Measurements from ENCODE around the gene STAB2.

Gene STAB2

DNA sequence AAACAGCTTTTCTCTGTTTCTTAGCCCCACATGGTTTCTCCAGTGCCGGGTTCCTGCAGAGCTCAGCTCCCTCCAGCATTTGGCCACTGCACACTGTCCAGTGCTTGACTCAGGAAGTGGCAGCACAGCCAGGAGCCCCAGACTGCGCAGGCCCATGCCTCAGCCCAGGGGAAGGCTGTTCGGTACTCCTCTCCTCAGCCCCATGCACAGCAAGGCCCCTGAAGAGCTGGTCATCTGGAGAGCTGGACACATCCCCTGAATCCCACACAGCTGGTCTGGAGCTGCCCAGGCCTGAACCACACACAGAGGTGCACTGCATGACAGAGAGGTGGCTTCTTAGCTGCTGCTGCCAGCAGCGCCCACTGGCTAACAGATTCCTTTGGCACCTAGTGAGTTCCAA lies 48.3 kb downstream of the STAB2 start:
- H3K9me3 ChIP-seq (ENCODE audit: low read length) = no peaks in the 10 kb centered on the region
- no peaks in the 10 kb centered on the region for H4K20me1 ChIP-seq (ENCODE audit: insufficient read depth, low read length)
- H2AFZ ChIP-seq (ENCODE audit: low read length) = no peak overlapping the region
- no peak overlapping the region for H3K4me3 ChIP-seq (ENCODE audit: low read depth, low read length, poor library complexity, severe bottlenecking)
- no peaks in the 10 kb centered on the region for H3F3A ChIP-seq (ENCODE audit: insufficient read depth, low read length)
- H3K27me3 ChIP-seq (ENCODE audit: insufficient read depth, low read length) = no peaks in the 10 kb centered on the region
- no peak for TF ChIP-seq EZH2 (IDR thresholded peaks at IDR 0.05; ENCODE audit: borderline replicate concordance, low read length)
- TF ChIP-seq, protein P1, sequence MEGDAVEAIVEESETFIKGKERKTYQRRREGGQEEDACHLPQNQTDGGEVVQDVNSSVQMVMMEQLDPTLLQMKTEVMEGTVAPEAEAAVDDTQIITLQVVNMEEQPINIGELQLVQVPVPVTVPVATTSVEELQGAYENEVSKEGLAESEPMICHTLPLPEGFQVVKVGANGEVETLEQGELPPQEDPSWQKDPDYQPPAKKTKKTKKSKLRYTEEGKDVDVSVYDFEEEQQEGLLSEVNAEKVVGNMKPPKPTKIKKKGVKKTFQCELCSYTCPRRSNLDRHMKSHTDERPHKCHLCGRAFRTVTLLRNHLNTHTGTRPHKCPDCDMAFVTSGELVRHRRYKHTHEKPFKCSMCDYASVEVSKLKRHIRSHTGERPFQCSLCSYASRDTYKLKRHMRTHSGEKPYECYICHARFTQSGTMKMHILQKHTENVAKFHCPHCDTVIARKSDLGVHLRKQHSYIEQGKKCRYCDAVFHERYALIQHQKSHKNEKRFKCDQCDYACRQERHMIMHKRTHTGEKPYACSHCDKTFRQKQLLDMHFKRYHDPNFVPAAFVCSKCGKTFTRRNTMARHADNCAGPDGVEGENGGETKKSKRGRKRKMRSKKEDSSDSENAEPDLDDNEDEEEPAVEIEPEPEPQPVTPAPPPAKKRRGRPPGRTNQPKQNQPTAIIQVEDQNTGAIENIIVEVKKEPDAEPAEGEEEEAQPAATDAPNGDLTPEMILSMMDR (IDR thresholded peaks at IDR 0.05; ENCODE audit: low read length) = no peak
- no peaks in the 10 kb centered on the region for H3K9me2 ChIP-seq (ENCODE audit: low read depth, low read length)
- H3K9ac ChIP-seq (ENCODE audit: low read length) = no peak overlapping the region
- H3K27ac ChIP-seq (ENCODE audit: low read depth, low read length, poor library complexity, severe bottlenecking) = no peak overlapping the region
- no peak overlapping the region for H3K4me2 ChIP-seq (ENCODE audit: low read length)
- no peaks in the 10 kb centered on the region for H3K79me2 ChIP-seq (ENCODE audit: insufficient read depth, low read length)
- no peaks in the 10 kb centered on the region for H3K36me3 ChIP-seq (ENCODE audit: insufficient read depth, low read length)
- no peaks in the 10 kb centered on the region for H3K4me1 ChIP-seq (ENCODE audit: insufficient read depth, low read length, severe bottlenecking)

DNA sequence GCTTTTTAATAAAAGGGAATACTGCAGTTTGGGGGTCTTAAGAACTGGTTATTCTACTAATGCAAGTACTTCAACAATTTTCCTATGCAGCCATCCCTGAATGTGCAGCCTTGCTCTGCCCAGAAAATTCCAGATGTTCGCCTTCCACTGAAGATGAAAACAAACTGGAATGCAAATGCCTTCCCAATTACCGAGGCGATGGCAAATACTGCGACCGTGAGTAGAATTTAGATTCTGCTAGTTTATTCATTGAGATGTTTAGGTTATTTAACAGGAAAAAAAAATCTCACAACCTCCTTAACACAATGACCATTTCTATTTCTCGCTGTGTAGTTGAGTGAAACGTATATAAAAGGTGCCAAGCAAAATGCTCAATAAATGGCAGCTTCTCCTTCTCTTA lies 49.9 kb downstream of the STAB2 start:
- Histone ChIP-seq H3K27ac (ENCODE audit: low read depth, low read length, poor library complexity, severe bottlenecking) (no peak overlapping the region), H3K4me1 (ENCODE audit: insufficient read depth, low read length, severe bottlenecking) (no peaks in the 10 kb centered on the region), H3K9me2 (ENCODE audit: low read depth, low read length) (no peaks in the 10 kb centered on the region), H3K4me2 (ENCODE audit: low read length) (no peak overlapping the region), H3K4me3 (ENCODE audit: low read depth, low read length, poor library complexity, severe bottlenecking) (no peak overlapping the region), H4K20me1 (ENCODE audit: insufficient read depth, low read length) (no peaks in the 10 kb centered on the region), H3K9ac (ENCODE audit: low read length) (no peak overlapping the region), H3K79me2 (ENCODE audit: insufficient read depth, low read length) (no peaks in the 10 kb centered on the region), H3K9me3 (ENCODE audit: low read length) (no peaks in the 10 kb centered on the region), H3K36me3 (ENCODE audit: insufficient read depth, low read length) (no peaks in the 10 kb centered on the region), H2AFZ (ENCODE audit: low read length) (no peak overlapping the region), H3F3A (ENCODE audit: insufficient read depth, low read length) (no peaks in the 10 kb centered on the region), H3K27me3 (ENCODE audit: insufficient read depth, low read length) (no peaks in the 10 kb centered on the region)
- TF ChIP-seq, protein P1 (IDR thresholded peaks at IDR 0.05; ENCODE audit: low read length) = no peak
- no peak for TF ChIP-seq EZH2 (IDR thresholded peaks at IDR 0.05; ENCODE audit: borderline replicate concordance, low read length)

DNA sequence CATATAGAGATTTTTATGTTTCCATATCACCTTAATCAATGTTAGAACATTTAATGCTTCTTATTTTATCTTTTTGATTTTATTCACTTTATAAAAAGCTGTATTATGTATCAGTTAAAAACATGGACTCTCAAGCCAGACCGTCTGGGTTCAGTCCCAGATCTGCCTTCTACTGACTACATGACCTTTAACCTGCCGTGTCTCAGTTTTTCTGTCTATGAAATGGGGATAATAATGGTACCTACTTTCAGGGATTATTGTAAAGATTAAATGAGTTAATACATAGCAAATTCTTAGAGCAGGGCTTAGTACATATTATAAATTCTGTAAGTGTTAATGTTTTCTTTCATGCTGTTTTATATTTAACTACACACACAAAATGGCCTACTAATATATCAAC lies 50.4 kb downstream of the STAB2 start:
- no peaks in the 10 kb centered on the region for H4K20me1 ChIP-seq (ENCODE audit: insufficient read depth, low read length)
- no peak overlapping the region for H2AFZ ChIP-seq (ENCODE audit: low read length)
- TF ChIP-seq EZH2 (IDR thresholded peaks at IDR 0.05; ENCODE audit: borderline replicate concordance, low read length) = no peak
- TF ChIP-seq, protein P1 (IDR thresholded peaks at IDR 0.05; ENCODE audit: low read length) = no peak
- no peaks in the 10 kb centered on the region for H3K9me2 ChIP-seq (ENCODE audit: low read depth, low read length)
- no peaks in the 10 kb centered on the region for H3F3A ChIP-seq (ENCODE audit: insufficient read depth, low read length)
- H3K36me3 ChIP-seq (ENCODE audit: insufficient read depth, low read length) = no peaks in the 10 kb centered on the region
- no peaks in the 10 kb centered on the region for H3K4me1 ChIP-seq (ENCODE audit: insufficient read depth, low read length, severe bottlenecking)
- H3K27ac ChIP-seq (ENCODE audit: low read depth, low read length, poor library complexity, severe bottlenecking) = no peak overlapping the region
- H3K79me2 ChIP-seq (ENCODE audit: insufficient read depth, low read length) = no peaks in the 10 kb centered on the region
- H3K9me3 ChIP-seq (ENCODE audit: low read length) = no peaks in the 10 kb centered on the region
- H3K4me3 ChIP-seq (ENCODE audit: low read depth, low read length, poor library complexity, severe bottlenecking) = no peak overlapping the region
- no peak overlapping the region for H3K9ac ChIP-seq (ENCODE audit: low read length)
- no peak overlapping the region for H3K4me2 ChIP-seq (ENCODE audit: low read length)
- H3K27me3 ChIP-seq (ENCODE audit: insufficient read depth, low read length) = no peaks in the 10 kb centered on the region
